ENCODE data around the gene C1QTNF6.

C1QTNF6 gene

DNA sequence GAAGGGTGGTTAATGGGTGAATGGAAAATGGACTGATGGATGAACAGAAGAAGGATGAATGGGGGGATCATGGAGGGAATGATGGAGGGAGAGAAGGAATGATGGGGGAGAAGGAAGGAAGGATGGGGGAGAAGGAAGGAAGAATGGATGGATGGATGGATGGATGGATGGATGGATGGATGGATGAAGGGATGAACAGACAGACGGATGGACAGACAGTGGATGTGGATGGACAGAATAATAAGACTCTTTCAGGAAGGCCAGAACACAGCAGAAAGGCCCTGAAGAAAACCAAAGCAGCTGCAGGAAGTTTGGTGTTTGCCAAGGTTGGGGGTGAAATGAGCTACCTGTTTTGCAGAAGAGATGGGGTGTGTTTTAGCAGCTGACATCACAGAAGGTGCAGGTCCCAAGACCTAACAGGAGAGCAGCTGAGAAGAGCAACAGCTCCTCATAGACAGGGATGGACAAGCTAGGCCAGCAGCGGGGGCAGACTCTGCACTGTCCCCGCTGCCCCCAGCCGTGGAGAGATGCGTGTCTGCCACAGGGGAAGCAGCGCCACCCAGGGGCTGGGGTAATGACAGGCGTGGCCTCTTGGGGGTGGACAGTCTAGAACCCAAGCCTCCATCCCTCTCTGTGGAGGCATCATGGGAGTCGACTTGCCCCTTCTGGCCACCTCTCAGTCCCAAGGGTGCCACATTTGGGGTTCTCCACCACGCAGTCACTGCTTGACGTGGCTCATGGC lies 17.9 kb downstream of the C1QTNF6 start:
- H3K27me3 ChIP-seq (ENCODE audit: insufficient read depth, poor library complexity, severe bottlenecking): no peaks in the 10 kb centered on the region
- H3K4me3 ChIP-seq (replicated peaks; ENCODE audit: insufficient read depth, low read length): no peak overlapping the region
- no peak for DNase-seq (ENCODE audit: low read depth in 1 of 2, low spot score in 1 of 2)
- TF ChIP-seq SPI1 (IDR thresholded peaks at IDR 0.05; ENCODE audit: borderline replicate concordance, low read depth): no peak
- TF ChIP-seq, protein P1, sequence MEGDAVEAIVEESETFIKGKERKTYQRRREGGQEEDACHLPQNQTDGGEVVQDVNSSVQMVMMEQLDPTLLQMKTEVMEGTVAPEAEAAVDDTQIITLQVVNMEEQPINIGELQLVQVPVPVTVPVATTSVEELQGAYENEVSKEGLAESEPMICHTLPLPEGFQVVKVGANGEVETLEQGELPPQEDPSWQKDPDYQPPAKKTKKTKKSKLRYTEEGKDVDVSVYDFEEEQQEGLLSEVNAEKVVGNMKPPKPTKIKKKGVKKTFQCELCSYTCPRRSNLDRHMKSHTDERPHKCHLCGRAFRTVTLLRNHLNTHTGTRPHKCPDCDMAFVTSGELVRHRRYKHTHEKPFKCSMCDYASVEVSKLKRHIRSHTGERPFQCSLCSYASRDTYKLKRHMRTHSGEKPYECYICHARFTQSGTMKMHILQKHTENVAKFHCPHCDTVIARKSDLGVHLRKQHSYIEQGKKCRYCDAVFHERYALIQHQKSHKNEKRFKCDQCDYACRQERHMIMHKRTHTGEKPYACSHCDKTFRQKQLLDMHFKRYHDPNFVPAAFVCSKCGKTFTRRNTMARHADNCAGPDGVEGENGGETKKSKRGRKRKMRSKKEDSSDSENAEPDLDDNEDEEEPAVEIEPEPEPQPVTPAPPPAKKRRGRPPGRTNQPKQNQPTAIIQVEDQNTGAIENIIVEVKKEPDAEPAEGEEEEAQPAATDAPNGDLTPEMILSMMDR (IDR thresholded peaks at IDR 0.05; ENCODE audit: insufficient read depth, low read length): no peak
- H3K27ac ChIP-seq (replicated peaks): no peak overlapping the region

DNA sequence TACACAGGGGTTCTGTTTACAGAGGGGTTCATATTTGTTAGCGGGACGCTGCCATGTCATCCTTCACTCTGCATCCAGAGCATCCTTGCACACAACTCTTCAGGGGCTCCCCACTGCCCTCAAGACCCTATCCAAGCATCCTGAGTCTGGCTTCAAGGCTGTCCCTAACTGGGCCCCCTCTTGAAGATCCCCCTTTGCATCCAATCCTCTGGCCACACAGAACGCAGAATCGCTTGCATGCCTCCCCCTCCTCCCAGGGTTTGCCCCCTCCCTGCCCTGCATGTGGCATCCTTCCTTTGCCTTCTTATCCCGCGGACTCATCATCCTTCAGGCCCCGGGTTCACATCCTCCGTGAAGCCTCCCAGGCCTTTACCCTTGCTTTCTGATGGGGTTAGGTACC lies 18.6 kb downstream of the C1QTNF6 start:
- DNase-seq (ENCODE audit: low read depth in 1 of 2, low spot score in 1 of 2): no peak
- TF ChIP-seq, protein P1 (IDR thresholded peaks at IDR 0.05; ENCODE audit: insufficient read depth, low read length): no peak
- TF ChIP-seq POLR2AphosphoS5 (IDR thresholded peaks at IDR 0.05; ENCODE audit: low read depth) (no peak), SPI1 (IDR thresholded peaks at IDR 0.05; ENCODE audit: borderline replicate concordance, low read depth) (no peak), GABPA (IDR thresholded peaks at IDR 0.05; ENCODE audit: low read depth) (no peak)
- TF ChIP-seq, protein P2, sequence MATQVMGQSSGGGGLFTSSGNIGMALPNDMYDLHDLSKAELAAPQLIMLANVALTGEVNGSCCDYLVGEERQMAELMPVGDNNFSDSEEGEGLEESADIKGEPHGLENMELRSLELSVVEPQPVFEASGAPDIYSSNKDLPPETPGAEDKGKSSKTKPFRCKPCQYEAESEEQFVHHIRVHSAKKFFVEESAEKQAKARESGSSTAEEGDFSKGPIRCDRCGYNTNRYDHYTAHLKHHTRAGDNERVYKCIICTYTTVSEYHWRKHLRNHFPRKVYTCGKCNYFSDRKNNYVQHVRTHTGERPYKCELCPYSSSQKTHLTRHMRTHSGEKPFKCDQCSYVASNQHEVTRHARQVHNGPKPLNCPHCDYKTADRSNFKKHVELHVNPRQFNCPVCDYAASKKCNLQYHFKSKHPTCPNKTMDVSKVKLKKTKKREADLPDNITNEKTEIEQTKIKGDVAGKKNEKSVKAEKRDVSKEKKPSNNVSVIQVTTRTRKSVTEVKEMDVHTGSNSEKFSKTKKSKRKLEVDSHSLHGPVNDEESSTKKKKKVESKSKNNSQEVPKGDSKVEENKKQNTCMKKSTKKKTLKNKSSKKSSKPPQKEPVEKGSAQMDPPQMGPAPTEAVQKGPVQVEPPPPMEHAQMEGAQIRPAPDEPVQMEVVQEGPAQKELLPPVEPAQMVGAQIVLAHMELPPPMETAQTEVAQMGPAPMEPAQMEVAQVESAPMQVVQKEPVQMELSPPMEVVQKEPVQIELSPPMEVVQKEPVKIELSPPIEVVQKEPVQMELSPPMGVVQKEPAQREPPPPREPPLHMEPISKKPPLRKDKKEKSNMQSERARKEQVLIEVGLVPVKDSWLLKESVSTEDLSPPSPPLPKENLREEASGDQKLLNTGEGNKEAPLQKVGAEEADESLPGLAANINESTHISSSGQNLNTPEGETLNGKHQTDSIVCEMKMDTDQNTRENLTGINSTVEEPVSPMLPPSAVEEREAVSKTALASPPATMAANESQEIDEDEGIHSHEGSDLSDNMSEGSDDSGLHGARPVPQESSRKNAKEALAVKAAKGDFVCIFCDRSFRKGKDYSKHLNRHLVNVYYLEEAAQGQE (IDR thresholded peaks at IDR 0.05; ENCODE audit: insufficient replicate concordance, low read depth): no peak
- Histone ChIP-seq H3K27me3 (ENCODE audit: insufficient read depth, poor library complexity, severe bottlenecking) (no peaks in the 10 kb centered on the region), H3K4me3 (replicated peaks; ENCODE audit: insufficient read depth, low read length) (no peak overlapping the region), H3K27ac (replicated peaks) (no peak overlapping the region)

DNA sequence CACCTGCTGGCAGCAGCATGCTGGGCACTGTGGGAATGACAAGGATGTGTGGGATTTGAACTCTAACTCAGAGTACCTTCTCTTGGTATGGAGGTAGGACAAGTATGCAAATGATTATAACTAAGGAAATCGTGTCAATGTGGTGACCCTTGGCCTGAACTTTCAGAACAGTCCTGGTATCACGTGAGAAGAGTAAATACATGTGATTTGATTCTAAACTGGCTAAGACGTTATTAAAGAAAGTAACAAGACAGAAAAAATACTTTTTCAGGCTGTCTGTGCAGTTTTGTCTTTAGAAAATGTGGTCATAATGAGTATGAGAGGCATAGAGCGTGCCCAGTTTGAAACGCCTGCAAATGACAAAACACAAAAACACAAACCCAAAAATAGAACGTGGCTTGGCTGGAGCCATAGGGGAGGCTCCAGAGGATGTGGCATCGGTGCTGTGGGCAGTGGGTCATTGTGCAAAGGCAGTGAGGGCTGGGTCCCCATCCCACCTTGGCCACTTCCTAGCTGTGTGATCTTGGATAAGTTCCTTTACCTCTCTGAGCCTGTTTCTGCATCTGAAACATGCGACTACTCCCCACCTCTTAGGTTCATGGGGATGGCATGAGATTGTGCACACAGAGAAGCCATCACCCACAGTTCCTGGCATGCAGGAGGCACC lies 19.9 kb downstream of the C1QTNF6 start:
- H3K27ac ChIP-seq (replicated peaks): no peak overlapping the region
- H3K27me3 ChIP-seq (ENCODE audit: insufficient read depth, poor library complexity, severe bottlenecking): no peaks in the 10 kb centered on the region
- no peak for DNase-seq (ENCODE audit: low read depth in 1 of 2, low spot score in 1 of 2)
- H3K4me3 ChIP-seq (replicated peaks; ENCODE audit: insufficient read depth, low read length): no peak overlapping the region
- TF ChIP-seq POLR2AphosphoS5 (IDR thresholded peaks at IDR 0.05; ENCODE audit: low read depth): no peak
- TF ChIP-seq, protein P1 (IDR thresholded peaks at IDR 0.05; ENCODE audit: insufficient read depth, low read length): no peak
- TF ChIP-seq SPI1 (IDR thresholded peaks at IDR 0.05; ENCODE audit: borderline replicate concordance, low read depth): no peak
- TF ChIP-seq, protein P2 (IDR thresholded peaks at IDR 0.05; ENCODE audit: insufficient replicate concordance, low read depth): no peak
- TF ChIP-seq GABPA (IDR thresholded peaks at IDR 0.05; ENCODE audit: low read depth): no peak
